Daoy (cell line): ENCODE results near the gene ZC3H6. TPM values are rescaled to one million over a fixed set of nuclear protein-coding genes. Genes with fewer than 3 reads are reported as not detected.
"Not testable (repeated sequence)": the region's sequence is repeated elsewhere in the genome, so short reads cannot be mapped to it uniquely, and the experiment has no call there.

ENCODE experiments used
- DNase-seq: peaks from one replicate; pipeline ENCODE4 v3.0.0-alpha.2; 2015; ENCODE audit warnings: low read depth
- total RNA-seq: library from RNA; depleted of rRNA; stranded (reverse); fragments of >200 nt; shearing (Covaris generic); gene quantifications from 2 replicates; pipeline ENCODE4 v1.2.3, GENCODE V29; 2014; rRNA removed

The ZC3H6 gene
- total RNA-seq, 1 experiment from 2014 or later = 0.69 TPM

- DNase-seq = no peak
Observed at GRCh38 chr2:112321375-112322320, 46.3 kb downstream of the ZC3H6 start.

GRCh38 chr2:112322919-112323318, 47.5 kb downstream of the ZC3H6 start:
- DNase-seq = no peak

GRCh38 chr2:112332123-112332696, 56.8 kb downstream of the ZC3H6 start:
- DNase-seq = no peak

- no peak for DNase-seq
Observed at GRCh38 chr2:112335600-112335999, 60.2 kb downstream of the ZC3H6 start.

GRCh38 chr2:112339986-112340385, 64.6 kb downstream of the ZC3H6 start:
- no peak for DNase-seq

GRCh38 chr2:112340475-112341267, 65.3 kb downstream of the ZC3H6 start:
- DNase-seq = no peak

- no peak for DNase-seq
Observed at GRCh38 chr2:112342067-112342550, 66.7 kb downstream of the ZC3H6 start.

- DNase-seq = no peak
Observed at GRCh38 chr2:112343827-112344585, 68.6 kb downstream of the ZC3H6 start.

- no peak for DNase-seq
Observed at GRCh38 chr2:112345030-112346027, 69.9 kb downstream of the ZC3H6 start.

GRCh38 chr2:112352292-112352691, 76.9 kb downstream of the ZC3H6 start:
- not testable (repeated sequence) for DNase-seq

- DNase-seq = not testable (repeated sequence)
Observed at GRCh38 chr2:112352809-112353603, 77.6 kb downstream of the ZC3H6 start.

GRCh38 chr2:112354335-112354734, 78.9 kb downstream of the ZC3H6 start:
- not testable (repeated sequence) for DNase-seq

GRCh38 chr2:112360055-112360454, 84.7 kb downstream of the ZC3H6 start:
- DNase-seq = not testable (repeated sequence)

Other genes starting within 250 kb of the ZC3H6 start
- gene TMEM87B, start 220.3 kb upstream of the ZC3H6 start, total RNA-seq = 13.7 and 14.1 TPM in 2 replicates
- gene FBLN7, start 137.2 kb upstream of the ZC3H6 start, total RNA-seq = 0.68 TPM in 1 of 2 replicates, not detected in the other
- gene ZC3H8, start 20.6 kb upstream of the ZC3H6 start, total RNA-seq = 7.3 and 10.2 TPM in 2 replicates
- 1.2 and 1.9 TPM in 2 replicates for gene RGPD8, start 158.0 kb downstream of the ZC3H6 start, total RNA-seq
- 33.6 and 34.2 TPM in 2 replicates for gene TTL, start 206.6 kb downstream of the ZC3H6 start, total RNA-seq